GM19467 (cell line): ENCODE data around the gene SPIRE2.
"Not testable (repeated sequence)": the region's sequence is repeated elsewhere in the genome, so short reads cannot be mapped to it uniquely, and the experiment has no call there.

Experiments used
- ATAC-seq: cut with Tn5 transposase; IDR thresholded peaks from one replicate; pipeline ENCODE4 v1.9.1; 2021; ENCODE audit warnings: mild to moderate bottlenecking, moderate library complexity; ENCODE audit not compliant: unreplicated experiment

SPIRE2 gene

DNA sequence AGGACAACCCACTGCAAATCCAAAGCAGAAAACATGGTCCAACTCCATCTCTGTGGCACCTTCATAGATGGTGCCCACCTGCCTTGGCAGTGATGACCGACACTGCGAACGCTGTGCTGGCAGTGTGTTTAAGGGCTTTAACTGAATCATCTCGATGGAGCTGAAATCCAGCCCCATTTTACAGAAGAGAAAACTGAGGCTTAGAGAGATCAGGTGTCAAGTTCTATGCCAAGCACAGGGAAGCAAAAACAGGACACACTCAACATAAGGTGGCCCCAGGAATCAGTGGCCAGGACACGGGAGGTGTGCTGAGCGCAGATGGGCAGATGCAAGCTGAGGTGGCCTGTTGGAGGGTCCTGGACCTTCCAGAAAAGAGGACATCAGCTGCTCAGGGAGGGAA lies 34.5 kb downstream of the SPIRE2 start:
- no peak for ATAC-seq

DNA sequence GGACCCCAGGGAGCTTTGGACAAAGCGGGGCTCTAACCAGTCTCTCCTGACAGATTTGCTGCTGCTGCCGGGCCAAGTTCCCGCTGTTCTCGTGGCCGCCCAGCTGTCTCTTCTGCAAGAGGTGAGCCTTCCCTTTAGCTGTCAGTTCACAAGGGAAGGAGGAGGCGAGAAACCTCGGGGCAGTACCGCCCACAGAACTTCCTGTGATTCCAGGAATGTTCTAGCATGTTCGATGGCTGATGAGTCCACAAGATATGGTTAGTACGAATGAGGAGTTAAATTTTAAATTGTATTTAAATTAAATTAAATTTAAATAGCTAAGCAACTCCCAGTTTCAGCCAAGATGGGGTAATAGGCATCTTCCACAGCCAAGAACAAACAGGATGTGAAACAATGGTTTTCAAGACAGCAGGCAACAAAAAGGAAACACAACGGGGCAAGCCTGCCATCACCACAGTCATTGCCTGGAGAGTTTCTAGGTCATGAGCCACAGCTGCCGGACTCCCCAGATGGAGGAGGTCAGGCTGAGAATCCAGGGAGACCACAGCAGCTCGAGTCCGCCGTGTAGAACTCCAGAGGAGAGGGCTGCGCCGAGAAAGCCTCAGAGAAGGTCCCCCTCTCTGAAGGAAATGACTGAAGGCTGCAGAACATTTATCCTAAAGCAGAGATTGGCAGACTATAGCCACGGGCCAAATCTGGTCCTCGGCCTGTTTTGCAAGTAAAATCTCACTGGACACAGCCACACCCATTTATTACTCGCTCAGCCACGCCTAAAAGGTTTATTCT lies 35.7 kb downstream of the SPIRE2 start:
- peak; percentile 79 for ATAC-seq

DNA sequence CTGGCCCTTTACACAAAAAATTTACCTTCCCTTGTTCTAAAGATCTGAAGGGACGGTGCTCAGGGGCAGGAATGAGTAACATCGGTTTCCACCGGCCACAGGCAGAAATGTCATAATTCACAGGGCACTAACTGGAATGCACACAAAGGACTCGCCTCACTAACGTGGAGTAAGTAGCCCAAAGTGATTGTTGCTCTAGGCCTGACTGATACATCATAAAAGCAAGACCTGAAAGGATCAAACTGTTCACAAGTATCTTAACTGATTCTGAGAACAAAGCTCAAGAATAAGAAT lies 36.2 kb downstream of the SPIRE2 start:
- ATAC-seq, result no peak

DNA sequence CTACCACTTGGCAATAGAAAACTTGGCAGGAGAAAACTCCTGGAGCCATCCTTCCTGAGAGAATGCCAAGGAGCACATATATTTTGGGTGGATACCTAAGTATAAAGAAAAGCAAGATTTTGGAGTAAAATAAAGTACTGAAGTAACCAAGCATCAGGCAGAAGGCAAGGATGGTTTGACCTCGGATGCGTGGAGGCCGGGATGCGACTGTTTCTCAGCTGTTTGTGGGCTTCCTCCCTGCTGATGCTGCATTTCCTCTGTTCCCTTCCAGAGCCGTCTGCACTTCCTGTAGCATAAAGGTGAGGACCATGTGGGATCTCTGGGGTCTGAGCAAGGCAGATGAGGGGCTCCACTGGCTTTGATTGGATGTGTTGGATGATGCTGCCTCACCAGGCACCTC lies 39.6 kb downstream of the SPIRE2 start:
- no peak for ATAC-seq

DNA sequence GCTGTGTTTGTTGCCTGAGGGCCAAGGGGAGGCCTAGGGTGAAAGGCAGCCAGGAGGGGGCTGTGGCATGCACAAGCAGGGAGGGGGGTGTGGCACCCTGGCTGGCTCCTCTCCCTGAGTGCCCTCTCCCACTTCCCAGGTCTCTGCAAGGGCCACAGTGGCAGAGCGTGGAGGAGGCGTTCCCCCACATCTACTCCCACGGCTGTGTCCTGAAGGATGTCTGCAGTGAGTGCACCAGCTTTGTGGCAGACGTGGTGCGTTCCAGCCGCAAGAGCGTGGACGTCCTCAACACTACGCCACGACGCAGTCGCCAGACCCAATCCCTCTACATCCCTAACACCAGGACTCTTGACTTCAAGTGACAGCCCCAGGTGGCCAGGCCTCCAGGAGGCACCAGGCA lies 41.6 kb downstream of the SPIRE2 start:
- ATAC-seq, result no peak

DNA sequence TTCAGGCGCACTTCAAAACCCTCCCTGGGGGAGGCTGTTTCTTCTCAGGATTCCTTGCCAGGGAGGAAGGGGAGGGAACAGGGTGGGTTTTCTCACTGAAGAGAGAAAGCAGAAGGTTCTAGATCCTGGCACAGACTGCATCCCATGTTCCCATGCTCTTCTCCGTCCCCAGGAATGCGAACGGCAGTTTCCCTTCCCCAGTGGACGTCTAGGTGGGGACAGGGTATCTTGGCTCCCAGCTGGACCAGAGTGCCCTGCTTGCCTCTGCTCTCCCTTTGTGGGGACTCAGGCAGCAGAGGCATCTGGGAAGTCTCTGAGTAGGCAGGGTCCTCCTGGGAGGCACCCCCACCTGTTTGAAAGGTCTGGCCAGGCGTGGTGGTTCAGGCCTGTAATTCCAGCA lies 42.2 kb downstream of the SPIRE2 start:
- no peak for ATAC-seq

DNA sequence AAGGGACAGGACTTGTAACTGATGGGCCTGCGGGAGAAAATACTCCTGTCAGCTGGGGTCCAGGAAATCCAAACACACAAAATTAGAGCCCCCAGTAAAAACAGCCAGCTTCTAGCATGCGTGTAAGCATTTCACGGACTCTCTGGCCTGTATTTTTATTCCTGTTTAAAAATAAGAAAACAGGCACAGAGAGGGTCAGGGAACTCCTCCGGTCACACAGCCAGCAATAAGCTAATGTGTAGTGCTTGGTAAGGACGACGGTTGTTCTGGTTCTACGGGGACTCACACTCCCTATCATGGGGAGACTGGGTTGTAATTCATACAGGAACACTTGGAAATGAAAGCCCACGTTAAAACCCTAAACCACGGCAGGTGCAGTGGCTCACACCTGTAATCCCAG lies 43.6 kb downstream of the SPIRE2 start:
- no peak for ATAC-seq

DNA sequence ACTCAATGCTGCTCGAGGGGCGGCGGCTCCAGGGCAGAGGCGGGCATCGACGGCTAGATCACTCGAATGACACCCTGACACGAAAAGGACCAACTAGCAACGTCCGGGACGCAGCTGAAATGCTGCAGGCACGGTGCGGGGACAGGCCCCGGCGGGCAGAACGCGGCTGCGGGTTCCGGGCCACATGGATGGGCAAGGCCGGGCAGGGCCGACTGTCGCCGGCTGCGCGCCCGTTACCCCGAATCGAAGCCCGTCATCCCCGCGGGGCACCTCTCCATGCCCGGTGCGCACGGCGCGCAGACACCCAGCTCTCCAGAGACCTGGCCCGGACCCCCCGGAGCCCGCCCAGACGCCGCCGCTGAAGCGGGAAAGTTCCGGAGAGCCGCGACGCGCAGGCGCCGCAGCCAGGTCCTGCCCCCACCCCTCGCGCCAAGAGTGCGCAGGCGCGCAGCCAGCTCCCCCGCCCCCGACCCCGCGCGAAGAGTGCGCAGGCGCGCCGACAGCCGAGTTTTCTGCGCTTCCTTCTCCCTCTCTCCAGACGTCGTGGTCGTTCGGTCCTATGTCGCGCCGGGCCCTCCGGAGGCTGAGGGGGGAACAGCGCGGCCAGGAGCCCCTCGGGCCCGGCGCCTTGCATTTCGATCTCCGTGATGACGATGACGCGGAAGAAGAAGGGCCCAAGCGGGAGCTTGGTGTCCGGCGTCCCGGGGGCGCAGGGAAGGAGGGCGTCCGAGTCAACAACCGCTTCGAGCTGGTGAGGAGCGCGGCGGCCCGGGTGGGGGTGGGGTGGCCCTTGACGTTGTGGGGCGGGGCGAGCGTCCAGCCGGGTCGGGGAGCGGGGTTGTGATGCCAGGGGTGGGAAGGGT lies 45.1 kb downstream of the SPIRE2 start, which contains the start of gene TCF25:
Gene TCF25, plus strand, starts transcription at position 484 of the 863 bp plus-strand sequence. Its CDS starts 76 bp downstream, at position 560.
- peak; percentile 29 for ATAC-seq

DNA sequence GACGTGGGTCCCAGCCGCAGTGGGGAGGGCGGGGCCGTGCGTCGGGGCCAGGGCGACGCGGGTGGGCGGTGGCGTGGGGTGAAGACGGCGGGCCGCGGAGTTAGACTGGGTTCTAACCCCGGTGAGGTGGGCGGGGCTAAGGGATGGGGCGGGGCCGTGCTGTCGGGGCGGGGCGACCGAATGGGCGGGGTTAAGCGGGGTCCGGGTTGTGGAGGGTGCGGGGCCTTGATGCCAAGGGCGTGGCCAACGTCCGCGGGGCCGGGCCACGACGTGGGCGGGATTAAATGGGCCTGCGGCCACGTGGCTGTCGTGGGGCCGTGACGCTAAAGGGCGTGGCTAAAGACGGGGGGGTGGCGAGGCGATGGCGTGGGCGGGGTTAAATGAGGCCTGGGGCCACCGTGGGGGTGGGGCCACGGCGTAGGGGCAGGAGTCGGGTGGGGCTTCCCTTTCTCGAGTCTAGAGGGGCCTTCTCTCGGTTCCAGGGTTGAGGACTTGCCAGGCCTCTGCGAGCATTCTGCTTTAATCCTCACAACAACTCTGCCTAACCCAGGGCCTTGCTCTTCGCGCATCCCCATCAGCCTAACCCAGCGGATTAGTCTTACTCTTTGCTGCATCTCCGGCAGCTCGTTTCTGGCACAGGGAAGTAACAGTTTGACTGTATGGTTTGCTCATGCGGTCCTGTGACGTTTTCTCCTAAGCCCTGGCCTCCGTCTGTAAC lies 45.9 kb downstream of the SPIRE2 start:
- ATAC-seq, result peak; percentile 57

DNA sequence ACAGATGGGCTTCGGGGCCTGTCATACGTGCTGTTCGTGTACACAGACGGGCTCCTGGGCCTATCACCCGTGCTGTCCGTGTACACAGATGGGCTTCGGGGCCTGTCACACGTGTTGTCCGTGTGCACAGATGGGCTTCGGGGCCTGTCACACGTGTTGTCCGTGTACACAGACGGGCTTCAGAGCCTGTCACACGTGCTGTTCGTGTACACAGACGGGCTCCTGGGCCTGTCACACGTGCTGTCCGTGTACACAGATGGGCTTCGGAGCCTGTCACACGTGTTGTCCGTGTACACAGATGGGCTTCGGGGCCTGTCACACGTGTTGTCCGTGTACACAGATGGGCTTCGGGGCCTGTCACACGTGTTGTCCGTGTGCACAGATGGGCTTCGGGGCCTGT lies 50.8 kb downstream of the SPIRE2 start:
- ATAC-seq, result not testable (repeated sequence)

DNA sequence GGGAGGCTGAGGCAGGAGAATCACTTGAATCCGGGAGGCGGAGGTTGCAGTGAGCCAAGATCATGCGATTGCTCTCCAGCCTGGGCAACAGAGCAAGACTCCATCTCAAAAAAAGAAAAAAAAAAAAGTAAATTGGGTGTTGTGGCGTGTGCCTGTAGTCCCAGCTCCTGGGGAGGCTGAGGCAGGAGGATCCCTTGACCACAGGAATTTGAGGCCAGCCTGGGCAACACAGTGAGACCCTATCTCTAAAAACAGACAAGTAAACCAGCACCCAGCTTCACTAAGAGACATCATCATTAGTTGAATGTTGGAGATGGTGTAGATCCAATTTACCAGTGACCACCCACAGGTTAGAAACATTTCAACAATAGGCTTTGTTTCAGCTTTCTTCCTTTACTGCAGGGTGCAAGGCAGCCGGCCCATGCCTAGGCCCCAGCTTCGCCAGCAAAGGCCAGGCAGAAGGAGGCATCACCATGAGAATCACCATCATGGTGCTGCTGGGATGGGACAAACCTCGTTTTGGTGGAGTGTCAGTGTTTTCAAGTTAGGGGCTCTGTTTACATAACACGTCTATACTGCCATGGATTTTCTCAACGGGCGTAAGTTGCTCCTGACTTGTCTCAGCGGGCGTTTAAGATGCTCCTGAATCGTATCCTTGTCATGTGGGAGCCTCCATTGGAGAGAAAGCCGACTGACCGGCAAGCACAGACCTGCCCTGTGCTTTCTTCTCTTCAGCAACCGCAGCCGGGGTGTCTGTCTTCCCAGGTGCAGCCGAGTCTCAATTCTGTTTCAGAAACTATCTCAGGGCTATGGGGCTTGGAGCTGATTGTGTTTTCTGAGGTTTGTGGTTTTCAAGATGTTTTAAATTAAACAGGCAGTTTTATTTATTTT lies 52.4 kb downstream of the SPIRE2 start:
- ATAC-seq, result no peak

DNA sequence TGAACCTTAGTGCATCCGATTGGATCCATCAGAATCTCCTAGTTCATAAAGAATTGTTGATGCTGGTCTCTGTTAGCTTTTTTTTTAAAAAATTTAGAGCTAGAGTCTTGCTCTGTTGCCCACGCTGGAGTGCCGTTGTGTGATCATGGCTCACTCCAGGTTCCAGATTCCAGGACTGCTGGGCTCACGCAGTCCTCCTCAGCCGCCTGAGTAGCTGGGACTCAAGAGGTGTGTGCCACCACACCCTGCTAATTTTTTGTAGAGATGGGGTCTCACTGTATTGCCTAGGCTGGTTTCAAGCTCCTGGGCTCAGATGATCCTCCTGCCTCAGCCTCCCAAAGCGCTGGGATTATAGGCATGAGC lies 53.1 kb downstream of the SPIRE2 start:
- ATAC-seq, result no peak

DNA sequence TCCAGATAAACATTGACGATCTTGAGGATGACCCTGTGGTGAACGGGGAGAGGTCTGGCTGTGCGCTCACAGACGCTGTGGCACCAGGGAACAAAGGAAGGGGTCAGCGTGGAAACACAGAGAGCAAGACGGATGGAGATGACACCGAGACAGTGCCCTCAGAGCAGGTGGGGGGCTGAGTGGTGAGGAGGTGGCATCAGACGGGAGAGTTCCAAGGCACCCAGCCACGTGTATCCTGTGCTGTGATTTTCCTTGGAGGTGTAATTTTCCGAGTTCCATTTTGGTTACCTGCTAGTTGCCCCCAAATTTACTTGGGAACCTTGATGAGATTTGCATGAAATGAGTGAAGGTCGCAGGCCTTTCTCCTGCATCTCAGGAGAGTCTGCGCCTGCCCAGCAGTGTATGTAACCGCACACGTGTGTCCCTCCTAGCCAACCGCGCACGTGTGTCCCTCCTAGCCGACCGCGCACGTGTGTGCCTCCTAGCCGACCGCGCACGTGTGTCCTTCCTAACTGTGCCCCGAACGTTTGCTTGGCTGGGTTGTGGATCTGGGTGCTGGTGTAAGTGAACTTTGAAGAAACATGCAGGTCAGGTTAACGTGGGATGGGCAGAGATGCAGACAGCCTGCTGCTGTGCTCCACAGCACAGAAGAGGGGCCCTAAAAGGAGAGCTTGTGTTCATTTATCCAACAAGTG lies 55.2 kb downstream of the SPIRE2 start:
- ATAC-seq, result no peak

DNA sequence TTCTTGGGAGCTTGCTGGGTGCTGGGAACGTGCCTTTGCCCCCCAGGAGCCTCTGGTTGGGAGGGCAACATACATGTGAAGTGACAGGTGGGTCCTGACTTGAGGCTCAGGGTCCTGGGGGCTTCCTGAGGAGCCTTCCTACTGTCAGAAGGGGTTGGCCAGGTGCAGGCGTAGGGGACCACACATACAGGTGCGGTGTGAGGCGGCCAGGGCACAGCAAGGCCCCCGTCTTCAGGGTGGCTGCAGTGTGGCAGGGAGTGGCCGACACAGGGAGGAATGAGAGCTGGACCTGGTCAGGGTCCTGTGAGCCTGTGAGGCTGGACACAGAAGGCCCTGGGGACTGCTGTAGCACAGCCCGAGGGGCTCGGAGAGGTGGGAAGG lies 55.8 kb downstream of the SPIRE2 start:
- ATAC-seq, result no peak

DNA sequence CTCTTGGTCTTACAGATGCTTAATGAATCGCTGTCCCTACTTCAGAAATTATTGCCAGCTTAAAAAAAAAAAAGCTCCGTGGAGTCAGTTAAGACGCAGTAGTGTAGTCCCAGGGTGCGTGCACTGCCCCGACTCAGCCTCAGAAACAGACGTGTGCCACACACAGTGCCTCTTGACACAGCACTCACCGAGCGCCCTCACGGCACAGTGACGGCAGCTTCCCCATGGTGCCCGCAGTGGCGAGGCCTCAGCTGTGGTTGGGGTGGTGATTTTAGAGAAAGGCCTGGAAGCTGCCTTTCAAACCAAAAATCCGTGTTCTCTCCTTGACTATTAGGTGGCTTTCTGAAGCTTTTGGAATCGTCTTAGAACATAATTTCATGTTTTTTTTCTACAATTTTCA lies 59.0 kb downstream of the SPIRE2 start:
- no peak for ATAC-seq

DNA sequence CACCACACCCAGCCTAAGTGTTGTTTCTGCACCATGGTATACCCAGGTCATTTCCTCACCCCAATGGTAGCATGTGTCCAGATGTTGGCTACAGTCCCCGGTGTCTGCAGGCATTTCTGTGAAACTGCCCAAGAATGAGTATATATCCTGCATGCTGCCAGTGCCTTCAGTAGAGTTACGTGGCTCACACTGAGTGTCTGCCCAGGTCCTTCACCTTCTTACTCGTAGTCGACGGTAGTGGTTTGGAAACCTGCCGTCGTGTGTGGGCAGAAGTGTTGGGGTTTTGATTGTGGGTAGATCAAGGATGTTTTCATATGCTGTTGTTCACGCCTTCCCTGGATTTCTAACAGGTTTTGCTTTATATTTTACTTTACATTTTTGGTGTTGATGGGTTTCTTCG lies 61.9 kb downstream of the SPIRE2 start:
- no peak for ATAC-seq

DNA sequence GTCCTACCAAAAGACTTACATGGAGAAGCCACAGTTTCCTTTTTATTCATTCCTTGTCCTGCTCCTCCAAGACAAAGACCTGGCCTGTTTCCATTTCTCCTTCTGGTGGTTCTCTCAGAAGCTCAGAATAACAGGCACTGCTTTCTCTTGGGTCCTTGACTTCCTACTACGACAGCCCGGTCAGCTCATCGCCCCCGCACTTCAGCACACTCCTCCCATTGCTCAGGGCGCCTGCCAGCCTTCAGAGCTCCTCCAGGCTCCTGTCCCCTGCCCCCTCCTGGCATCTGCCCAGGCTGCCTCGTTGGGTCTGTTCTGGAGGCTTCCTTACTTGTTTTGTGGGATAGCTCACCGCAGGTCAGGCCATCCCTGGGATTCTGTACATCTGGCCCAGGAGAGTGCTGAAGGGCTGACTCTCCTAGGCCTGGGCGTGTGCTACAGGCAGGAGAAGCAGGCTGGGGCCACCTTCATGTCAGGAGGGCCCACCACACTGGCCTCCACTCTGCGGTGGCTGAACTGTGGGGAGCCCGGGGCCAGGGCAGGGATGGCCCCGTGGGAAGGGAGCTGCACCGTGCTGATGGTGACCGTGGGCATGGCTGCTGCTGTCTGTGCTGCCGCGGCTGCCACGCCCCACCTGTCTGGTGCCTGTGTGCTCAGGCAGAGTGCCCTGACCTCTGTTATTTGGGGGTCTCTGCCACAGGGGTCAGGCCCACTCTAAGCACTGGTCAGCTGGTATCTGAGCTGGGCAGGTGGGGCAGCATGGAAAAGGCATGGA lies 62.8 kb downstream of the SPIRE2 start:
- ATAC-seq, result no peak

DNA sequence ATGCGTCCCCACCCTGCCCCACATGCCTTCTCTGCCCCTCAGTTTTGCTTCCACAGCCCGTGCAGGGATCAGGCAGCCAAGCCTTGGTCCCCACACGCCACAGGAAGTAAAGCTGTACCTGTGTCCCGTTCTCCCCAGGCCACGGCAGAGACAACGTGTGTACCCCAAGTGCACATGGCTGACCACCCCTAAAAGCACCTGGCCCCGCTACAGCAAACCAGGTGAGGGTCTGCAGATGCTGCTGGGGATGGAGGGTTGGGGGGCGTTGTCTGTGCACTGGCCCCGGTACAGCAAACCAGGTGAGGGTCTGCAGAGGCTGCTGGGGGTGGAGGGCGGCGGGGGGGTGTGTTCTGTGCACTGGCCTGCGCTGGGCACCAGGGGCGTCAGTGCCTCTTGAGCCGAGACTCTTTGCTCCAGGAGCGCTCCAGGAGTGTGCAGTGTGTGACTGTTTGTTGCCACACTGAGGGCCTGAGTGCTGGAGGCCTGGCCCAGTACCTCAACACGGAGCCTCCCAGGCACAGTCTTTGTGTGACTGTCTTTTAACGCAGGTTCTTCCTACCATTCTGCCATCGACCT lies 63.9 kb downstream of the SPIRE2 start:
- no peak for ATAC-seq

DNA sequence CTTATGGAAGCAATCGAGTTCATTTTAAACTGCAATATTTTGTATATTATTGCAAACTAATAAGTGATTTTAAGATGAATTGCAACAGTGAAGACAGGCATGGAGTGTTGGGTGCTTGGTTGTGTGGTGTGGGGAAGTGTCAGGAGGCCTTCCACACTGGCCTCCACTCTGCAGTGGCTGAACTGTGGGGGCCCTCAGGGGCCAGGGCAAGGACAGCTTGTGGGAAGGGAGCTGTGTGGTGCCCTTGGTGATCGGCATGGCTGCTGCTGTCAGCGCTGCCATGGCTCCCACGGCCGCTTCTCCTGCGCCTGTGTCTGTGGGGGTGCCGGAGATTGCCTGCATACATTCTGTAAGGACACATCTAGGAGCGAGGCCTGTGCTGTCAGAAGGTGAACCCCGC lies 64.4 kb downstream of the SPIRE2 start:
- ATAC-seq, result no peak
